Neutrophil (primary cell): ENCODE data around the gene FSTL4.

Experiments used
- H3K27ac ChIP-seq: fragments of 200-600 bp; sonication (generic); 2 replicates; pipeline ENCODE4 v1.5.1; 2016; ENCODE audit warnings: mild to moderate bottlenecking, moderate library complexity
- H3K27me3 ChIP-seq: fragments of 200-600 bp; sonication (generic); 2 replicates; pipeline ENCODE4 v1.6.0; 2016; ENCODE audit warnings: mild to moderate bottlenecking
- H3K36me3 ChIP-seq: fragments of 200-600 bp; sonication (generic); 2 replicates; pipeline ENCODE4 v1.5.1; 2017
- H3K4me1 ChIP-seq, 2 experiments: fragments of 200-600 bp in 1 of 2; sonication (generic) in 1 of 2; 1 replicate in 1 of 2; 2 replicates in 1 of 2; pipeline versions ENCODE4 v1.5.1 to v1.6.1; 2013 to 2016; ENCODE audit warnings: low read depth in 1 of 2, low read length in 1 of 2, mild to moderate bottlenecking in 1 of 2, moderate library complexity in 1 of 2; ENCODE audit not compliant: control insufficient read depth in 1 of 2, insufficient read depth in 1 of 2
- H3K4me3 ChIP-seq, 2 experiments: fragments of 200-600 bp in 1 of 2; sonication (generic) in 1 of 2; 1 replicate in 1 of 2; 2 replicates in 1 of 2; pipeline ENCODE4 v1.5.1; 2013 to 2016; ENCODE audit warnings: low read depth in 1 of 2, low read length in 1 of 2, mild to moderate bottlenecking in 1 of 2, moderate library complexity in 1 of 2
- H3K9me3 ChIP-seq: fragments of 200-600 bp; sonication (generic); 2 replicates; pipeline ENCODE4 v1.5.1; 2016
- TF ChIP-seq, protein P1 (sequence below): fragments of 200-600 bp; sonication (generic); IDR thresholded peaks from 2 replicates; pipeline ENCODE4 v1.5.1; 2016; ENCODE audit warnings: antibody characterized with exemption

The FSTL4 gene

DNA sequence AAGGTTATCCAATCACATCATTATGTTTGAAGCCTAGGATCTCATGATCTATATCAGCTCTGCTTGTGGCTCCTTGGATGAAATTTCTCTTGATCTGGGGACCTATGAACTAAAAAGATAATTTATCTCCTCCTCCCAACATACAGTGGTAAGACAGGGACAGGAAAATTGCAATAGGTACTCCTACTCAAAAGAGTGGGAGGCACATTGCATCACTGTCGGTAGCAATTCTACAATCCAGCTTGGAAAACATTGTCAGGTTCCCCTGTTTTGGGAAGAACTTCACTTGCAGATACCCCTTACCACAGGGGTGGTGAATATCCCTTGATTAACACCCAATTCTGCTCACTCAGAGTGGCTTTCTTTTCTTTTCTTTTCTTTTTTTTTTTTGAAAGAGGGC, 452.8 kb downstream of the FSTL4 start:
- H3K36me3 ChIP-seq = no peaks in the 10 kb centered on the region
- H3K27me3 ChIP-seq = no peaks in the 10 kb centered on the region
- H3K4me3 ChIP-seq = no peak overlapping the region
- TF ChIP-seq, protein P1, sequence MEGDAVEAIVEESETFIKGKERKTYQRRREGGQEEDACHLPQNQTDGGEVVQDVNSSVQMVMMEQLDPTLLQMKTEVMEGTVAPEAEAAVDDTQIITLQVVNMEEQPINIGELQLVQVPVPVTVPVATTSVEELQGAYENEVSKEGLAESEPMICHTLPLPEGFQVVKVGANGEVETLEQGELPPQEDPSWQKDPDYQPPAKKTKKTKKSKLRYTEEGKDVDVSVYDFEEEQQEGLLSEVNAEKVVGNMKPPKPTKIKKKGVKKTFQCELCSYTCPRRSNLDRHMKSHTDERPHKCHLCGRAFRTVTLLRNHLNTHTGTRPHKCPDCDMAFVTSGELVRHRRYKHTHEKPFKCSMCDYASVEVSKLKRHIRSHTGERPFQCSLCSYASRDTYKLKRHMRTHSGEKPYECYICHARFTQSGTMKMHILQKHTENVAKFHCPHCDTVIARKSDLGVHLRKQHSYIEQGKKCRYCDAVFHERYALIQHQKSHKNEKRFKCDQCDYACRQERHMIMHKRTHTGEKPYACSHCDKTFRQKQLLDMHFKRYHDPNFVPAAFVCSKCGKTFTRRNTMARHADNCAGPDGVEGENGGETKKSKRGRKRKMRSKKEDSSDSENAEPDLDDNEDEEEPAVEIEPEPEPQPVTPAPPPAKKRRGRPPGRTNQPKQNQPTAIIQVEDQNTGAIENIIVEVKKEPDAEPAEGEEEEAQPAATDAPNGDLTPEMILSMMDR = no peak
- H3K9me3 ChIP-seq = no peaks in the 10 kb centered on the region
- no peaks in the 10 kb centered on the region for H3K4me1 ChIP-seq
- no peak overlapping the region for H3K27ac ChIP-seq

DNA sequence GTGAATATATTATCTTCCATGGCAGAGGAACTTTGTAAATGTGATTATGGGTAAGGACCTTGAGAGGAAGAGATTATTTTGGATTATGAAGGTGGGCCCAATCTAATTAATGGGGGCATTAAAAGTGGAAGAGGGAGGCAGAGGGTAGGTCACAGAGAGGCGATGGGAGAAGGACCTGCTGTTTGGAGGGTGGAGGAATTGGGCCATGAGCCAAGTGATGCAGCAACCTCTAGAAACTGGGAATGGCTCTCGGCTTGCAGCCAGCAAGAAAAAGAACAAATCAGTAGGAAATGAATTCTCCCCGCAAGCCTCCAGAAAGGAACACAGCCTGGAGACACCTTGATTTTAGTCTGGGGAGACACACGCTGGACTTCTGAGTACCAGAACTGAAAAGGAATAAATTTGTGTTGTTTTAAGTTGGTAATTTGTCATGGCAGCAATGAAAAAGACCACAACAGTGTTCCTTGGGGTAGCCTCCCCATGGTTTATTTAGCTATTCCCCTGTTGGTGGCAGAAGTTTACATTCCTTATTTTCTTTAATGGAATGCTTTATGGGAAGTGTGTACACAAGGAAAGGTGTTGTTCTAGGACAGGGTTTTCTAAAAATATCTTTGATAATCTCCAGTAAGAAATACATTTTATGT, 456.9 kb downstream of the FSTL4 start:
- H3K36me3 ChIP-seq = no peaks in the 10 kb centered on the region
- H3K27ac ChIP-seq = no peak overlapping the region
- H3K9me3 ChIP-seq = no peaks in the 10 kb centered on the region
- H3K4me1 ChIP-seq = no peaks in the 10 kb centered on the region
- no peaks in the 10 kb centered on the region for H3K27me3 ChIP-seq
- TF ChIP-seq, protein P1 = no peak
- no peak overlapping the region for H3K4me3 ChIP-seq

DNA sequence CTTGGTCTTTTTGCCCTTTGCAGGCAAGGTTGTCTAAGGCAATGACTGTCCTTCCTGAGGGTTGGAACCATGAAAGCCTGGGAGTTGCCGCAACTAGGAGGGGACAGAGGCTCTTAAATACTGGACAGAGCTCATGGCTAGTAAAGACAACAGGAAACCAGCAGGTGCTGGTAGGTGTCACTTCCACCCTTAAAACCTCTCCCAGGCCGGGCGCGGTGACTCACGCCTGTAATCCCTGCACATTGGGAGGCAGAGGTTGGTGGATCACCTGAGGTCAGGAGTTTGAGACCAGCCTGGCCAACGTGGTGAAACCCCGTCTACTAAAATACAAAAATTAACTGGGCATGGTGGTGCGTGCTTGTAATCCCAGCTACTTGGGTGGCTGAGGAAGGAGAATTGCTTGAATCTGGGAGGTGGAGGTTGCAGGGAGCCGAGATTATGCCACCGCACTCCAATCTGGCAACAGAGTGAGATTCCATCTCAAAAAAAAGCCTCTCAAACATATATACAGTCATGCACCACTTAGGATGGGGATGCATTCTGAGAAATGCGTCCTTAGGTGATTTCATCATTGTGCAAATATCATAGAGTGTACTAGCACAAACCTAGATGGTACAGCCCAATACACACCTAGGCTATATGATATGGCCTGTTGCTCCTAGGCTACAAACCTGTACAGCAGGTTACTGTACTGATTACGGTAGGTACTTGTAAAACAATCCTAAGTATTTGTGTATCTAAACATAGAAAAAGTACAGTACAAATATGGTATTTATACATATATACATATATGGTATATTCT, 457.9 kb downstream of the FSTL4 start:
- no peaks in the 10 kb centered on the region for H3K27me3 ChIP-seq
- no peak overlapping the region for H3K4me3 ChIP-seq
- H3K4me1 ChIP-seq = no peaks in the 10 kb centered on the region
- no peak overlapping the region for H3K27ac ChIP-seq
- no peaks in the 10 kb centered on the region for H3K36me3 ChIP-seq
- TF ChIP-seq, protein P1 = no peak
- H3K9me3 ChIP-seq = no peaks in the 10 kb centered on the region

DNA sequence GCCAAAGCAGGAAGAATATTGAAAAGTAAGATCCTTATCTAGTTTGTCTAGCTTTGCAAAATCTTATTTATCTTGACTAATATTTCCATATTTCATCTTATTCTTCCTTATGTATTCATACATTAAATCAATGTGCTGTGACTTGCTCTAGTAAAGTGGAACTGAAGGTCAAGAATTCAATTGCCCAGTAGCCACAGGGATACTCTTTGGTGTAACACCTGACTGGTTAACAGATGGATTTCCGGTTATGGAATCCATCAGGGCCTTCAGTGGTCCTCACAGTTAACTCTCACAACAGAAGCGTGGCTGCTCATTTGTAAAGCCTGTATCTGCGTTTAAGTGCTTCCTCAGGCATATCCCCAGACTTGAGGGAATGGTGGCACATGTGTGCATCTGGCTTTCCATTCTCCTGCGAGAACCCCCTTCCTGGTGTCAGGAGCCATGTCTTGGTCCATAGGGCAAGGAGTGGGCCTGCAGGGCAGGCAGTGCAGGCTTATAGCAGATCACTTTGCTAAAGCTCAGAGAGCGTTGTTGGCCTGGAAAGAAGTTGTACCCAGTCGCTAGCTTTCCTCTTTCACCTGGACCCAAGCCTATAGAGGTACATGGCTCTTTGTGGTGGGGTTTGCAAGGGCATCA, 461.3 kb downstream of the FSTL4 start:
- Histone ChIP-seq H3K4me3 (no peak overlapping the region), H3K27ac (no peak overlapping the region), H3K4me1 (no peaks in the 10 kb centered on the region), H3K9me3 (no peaks in the 10 kb centered on the region), H3K36me3 (no peaks in the 10 kb centered on the region), H3K27me3 (no peaks in the 10 kb centered on the region)
- TF ChIP-seq, protein P1 = no peak

DNA sequence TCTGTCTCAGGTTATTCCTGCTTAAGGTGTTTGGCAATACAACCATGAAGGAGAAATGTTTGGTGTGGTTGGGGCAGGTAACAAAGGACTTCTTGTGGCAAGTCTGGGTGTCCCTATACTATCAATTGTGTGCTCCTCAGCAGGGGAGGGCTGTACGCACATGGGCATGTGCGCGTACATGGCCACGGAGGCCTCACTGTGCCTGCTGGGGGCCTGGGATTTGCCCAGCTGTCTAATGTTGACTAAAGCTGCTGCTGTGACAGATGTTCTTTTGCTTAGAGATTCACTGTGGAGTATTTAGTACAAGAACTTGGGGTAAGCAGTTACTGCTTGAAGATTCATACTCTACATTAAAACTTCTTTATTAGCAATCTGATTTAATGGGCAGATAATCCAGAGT, 463.0 kb downstream of the FSTL4 start:
- Histone ChIP-seq H3K9me3 (no peaks in the 10 kb centered on the region), H3K27me3 (no peaks in the 10 kb centered on the region), H3K4me3 (no peak overlapping the region), H3K27ac (no peak overlapping the region), H3K36me3 (no peaks in the 10 kb centered on the region), H3K4me1 (no peaks in the 10 kb centered on the region)
- TF ChIP-seq, protein P1 = no peak
